ENCODE data around the gene MTM1. TPM values are rescaled to one million over a fixed set of nuclear protein-coding genes. Genes with fewer than 3 reads are reported as not detected.
A peak's percentile ranks its signal among the peaks of the same experiment; 100 is the strongest.

MTM1 gene
- total RNA-seq, 4 donors from 2014 or later, result 10.5 to 32.7 (median 14.3) TPM

GRCh38 chrX:150692296-150692695 lies 123.9 kb downstream of the MTM1 start:
- Histone ChIP-seq H3K27me3 (no peaks in the 10 kb centered on the region), H3K4me1 (peaks cover 0 to 25% (median 5%) of the 10 kb centered on the region in 3 donors), H3K4me3 (peak overlapping the region; percentile 67 to 98), H3K9me3 (no peaks in the 10 kb centered on the region), H3K36me3 (no peaks in the 10 kb centered on the region), H3K27ac (peak overlapping the region in 3 of 4 donors; percentile 83 to 93 (median 85))
- no peak for TF ChIP-seq POLR2A (IDR thresholded peaks at IDR 0.05)
- TF ChIP-seq EP300 (IDR thresholded peaks at IDR 0.05), result no peak
- TF ChIP-seq CTCF (IDR thresholded peaks at IDR 0.05), result no peak
- TF ChIP-seq POLR2AphosphoS5 (IDR thresholded peaks at IDR 0.05), result no peak
- no peak for ATAC-seq
- WGBS, 2 donors (ENCODE audit: low coverage in 1 of 2), result 30 to 81% methylated on average over 2 to 3 of the region's 5 CpGs

- no peaks in the 10 kb centered on the region for H3K36me3 ChIP-seq
- H3K27me3 ChIP-seq, result no peaks in the 10 kb centered on the region
- no peaks in the 10 kb centered on the region for H3K9me3 ChIP-seq
- WGBS, 2 donors (ENCODE audit: low coverage in 1 of 2), result 37% methylated on average over 7 of the region's 92 CpGs; no CpG with 5 or more reads in 1 of the 2 donors
- peaks cover 0 to 28% (median 5%) of the 10 kb centered on the region in 3 donors for H3K4me1 ChIP-seq
- peak within 1 kb of the TSS; percentile 81 to 93 (median 84) for H3K27ac ChIP-seq
- no peak for TF ChIP-seq EP300 (IDR thresholded peaks at IDR 0.05)
- TF ChIP-seq CTCF (IDR thresholded peaks at IDR 0.05), result no peak
- no peak for TF ChIP-seq POLR2AphosphoS5 (IDR thresholded peaks at IDR 0.05)
- TF ChIP-seq POLR2A (IDR thresholded peaks at IDR 0.05), result peak; percentile 25 to 35
- H3K4me3 ChIP-seq, result peak within 1 kb of the TSS; percentile 67 to 98
- peak; percentile 73 for ATAC-seq
Measured at GRCh38 chrX:150692831-150693724, 124.7 kb downstream of the MTM1 start, which contains the start of gene MTMR1. Gene MTMR1, plus strand, starts transcription at chrX:150693396. Its CDS starts 135 bp downstream, at chrX:150693531.

- WGBS, 2 donors (ENCODE audit: low coverage in 1 of 2), result 56% methylated on average over 8 of the region's 42 CpGs; no CpG with 5 or more reads in 1 of the 2 donors
- Histone ChIP-seq H3K4me1 (peaks cover 0 to 31% (median 5%) of the 10 kb centered on the region in 3 donors), H3K27ac (peak overlapping the region; percentile 81 to 93 (median 84)), H3K4me3 (peak overlapping the region; percentile 67 to 98), H3K9me3 (no peaks in the 10 kb centered on the region), H3K36me3 (no peaks in the 10 kb centered on the region), H3K27me3 (no peaks in the 10 kb centered on the region)
- peak; percentile 43 for ATAC-seq
- no peak for TF ChIP-seq POLR2A (IDR thresholded peaks at IDR 0.05)
- TF ChIP-seq CTCF (IDR thresholded peaks at IDR 0.05), result no peak
- peak; percentile 19 for TF ChIP-seq POLR2AphosphoS5 (IDR thresholded peaks at IDR 0.05)
- no peak for TF ChIP-seq EP300 (IDR thresholded peaks at IDR 0.05)
Measured at GRCh38 chrX:150693725-150694574, 125.5 kb downstream of the MTM1 start.

GRCh38 chrX:150694738-150695410 lies 126.5 kb downstream of the MTM1 start:
- no peaks in the 10 kb centered on the region for H3K27me3 ChIP-seq
- no peak overlapping the region for H3K4me3 ChIP-seq
- H3K36me3 ChIP-seq, result no peaks in the 10 kb centered on the region
- TF ChIP-seq POLR2A (IDR thresholded peaks at IDR 0.05) (no peak), POLR2AphosphoS5 (IDR thresholded peaks at IDR 0.05) (no peak), CTCF (IDR thresholded peaks at IDR 0.05) (no peak), EP300 (IDR thresholded peaks at IDR 0.05) (no peak)
- ATAC-seq, result no peak
- peaks cover 0 to 31% (median 5%) of the 10 kb centered on the region in 3 donors for H3K4me1 ChIP-seq
- peak overlapping the region in 3 of 4 donors; percentile 83 to 93 (median 85) for H3K27ac ChIP-seq
- no peaks in the 10 kb centered on the region for H3K9me3 ChIP-seq
- 56 to 59% methylated on average over 4 to 7 of the region's 8 CpGs for WGBS, 2 donors (ENCODE audit: low coverage in 1 of 2)

All from gastroesophageal sphincter (tissue), 4 donors.